ENCODE results near the gene SMC6.

SMC6 gene

GRCh38 chr2:17795309-17795708 is 41.7 kb upstream of the SMC6 start:
- TF ChIP-seq, protein P1, sequence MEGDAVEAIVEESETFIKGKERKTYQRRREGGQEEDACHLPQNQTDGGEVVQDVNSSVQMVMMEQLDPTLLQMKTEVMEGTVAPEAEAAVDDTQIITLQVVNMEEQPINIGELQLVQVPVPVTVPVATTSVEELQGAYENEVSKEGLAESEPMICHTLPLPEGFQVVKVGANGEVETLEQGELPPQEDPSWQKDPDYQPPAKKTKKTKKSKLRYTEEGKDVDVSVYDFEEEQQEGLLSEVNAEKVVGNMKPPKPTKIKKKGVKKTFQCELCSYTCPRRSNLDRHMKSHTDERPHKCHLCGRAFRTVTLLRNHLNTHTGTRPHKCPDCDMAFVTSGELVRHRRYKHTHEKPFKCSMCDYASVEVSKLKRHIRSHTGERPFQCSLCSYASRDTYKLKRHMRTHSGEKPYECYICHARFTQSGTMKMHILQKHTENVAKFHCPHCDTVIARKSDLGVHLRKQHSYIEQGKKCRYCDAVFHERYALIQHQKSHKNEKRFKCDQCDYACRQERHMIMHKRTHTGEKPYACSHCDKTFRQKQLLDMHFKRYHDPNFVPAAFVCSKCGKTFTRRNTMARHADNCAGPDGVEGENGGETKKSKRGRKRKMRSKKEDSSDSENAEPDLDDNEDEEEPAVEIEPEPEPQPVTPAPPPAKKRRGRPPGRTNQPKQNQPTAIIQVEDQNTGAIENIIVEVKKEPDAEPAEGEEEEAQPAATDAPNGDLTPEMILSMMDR (IDR thresholded peaks at IDR 0.05; ENCODE audit: low read depth, low read length, missing control alignments), result no peak
- no peak for DNase-seq (ENCODE audit: extremely low read depth, low read depth)
- no peak overlapping the region for H3K4me3 ChIP-seq (replicated peaks; ENCODE audit: low read depth, low read length)

DNA sequence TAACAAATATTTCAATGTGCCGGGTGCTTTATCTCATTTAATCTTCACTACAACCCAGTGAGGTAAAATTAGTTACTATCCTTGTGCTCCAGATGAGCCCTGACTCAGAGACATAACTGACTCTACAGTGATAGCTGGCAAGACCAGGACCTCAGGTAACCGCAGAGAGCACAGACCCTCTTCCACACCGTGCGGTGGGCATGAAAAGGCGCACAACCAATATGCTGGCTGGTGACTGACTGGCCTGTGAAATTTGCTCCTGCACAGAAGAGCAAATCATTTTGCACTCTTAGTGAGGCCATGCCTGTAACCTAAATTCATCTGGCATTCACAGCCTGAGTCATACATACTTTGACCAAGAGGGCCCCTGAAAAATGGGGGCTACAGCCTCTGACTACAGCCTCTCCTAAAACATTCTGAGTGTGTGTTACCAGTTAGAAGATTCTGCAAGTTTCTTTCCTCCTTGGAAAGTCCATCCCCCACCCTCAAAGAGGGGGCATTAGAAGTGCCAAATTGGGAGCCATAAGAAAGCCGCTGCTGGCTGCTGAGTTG is 40.3 kb upstream of the SMC6 start:
- TF ChIP-seq, protein P1 (IDR thresholded peaks at IDR 0.05; ENCODE audit: low read depth, low read length, missing control alignments), result no peak
- no peak overlapping the region for H3K4me3 ChIP-seq (replicated peaks; ENCODE audit: low read depth, low read length)

GRCh38 chr2:17793296-17793695 is 39.7 kb upstream of the SMC6 start:
- DNase-seq (ENCODE audit: extremely low read depth, low read depth), result no peak
- H3K4me3 ChIP-seq (replicated peaks; ENCODE audit: low read depth, low read length), result no peak overlapping the region
- TF ChIP-seq, protein P1 (IDR thresholded peaks at IDR 0.05; ENCODE audit: low read depth, low read length, missing control alignments), result no peak

More for the DNA sequence above, 40.3 kb upstream of the SMC6 start:
- DNase-seq (ENCODE audit: extremely low read depth, low read depth), result no peak

DNA sequence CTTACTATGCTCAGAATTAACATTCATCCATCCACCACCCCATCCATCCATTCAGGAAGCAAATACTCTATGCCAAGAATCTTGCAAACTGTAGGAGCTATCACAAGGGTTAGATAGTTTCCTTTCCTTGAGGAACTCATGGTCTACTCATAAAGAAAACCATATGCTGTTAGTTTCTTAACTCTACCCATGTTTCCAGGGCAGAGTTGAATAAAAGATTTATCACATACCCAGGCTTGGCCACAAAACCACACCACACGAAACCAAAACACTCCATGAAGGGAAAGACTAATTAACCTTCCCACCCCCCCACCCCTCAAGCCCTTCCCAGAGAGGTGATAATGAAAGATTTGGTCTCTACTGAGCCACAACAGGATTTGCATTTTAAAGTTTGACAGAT is 38.9 kb upstream of the SMC6 start:
- TF ChIP-seq, protein P1 (IDR thresholded peaks at IDR 0.05; ENCODE audit: low read depth, low read length, missing control alignments), result no peak
- DNase-seq (ENCODE audit: extremely low read depth, low read depth), result no peak
- no peak overlapping the region for H3K4me3 ChIP-seq (replicated peaks; ENCODE audit: low read depth, low read length)

DNA sequence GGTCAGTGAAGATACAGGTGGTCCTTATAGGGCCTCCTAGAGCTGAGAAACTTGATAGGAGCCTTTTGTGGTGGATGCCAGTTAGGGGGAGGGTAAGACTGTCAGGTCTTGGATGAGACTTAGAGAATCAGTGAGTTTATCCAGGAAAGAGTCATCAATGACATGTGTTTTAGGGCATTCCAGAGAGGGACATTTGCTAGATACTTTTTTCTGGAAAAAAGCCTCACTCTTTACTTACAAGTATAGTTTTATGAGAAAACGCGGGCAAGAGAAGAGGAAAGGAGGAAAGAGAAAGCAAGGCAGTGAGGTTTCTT is 38.2 kb upstream of the SMC6 start:
- no peak overlapping the region for H3K4me3 ChIP-seq (replicated peaks; ENCODE audit: low read depth, low read length)
- TF ChIP-seq, protein P1 (IDR thresholded peaks at IDR 0.05; ENCODE audit: low read depth, low read length, missing control alignments), result no peak
- no peak for DNase-seq (ENCODE audit: extremely low read depth, low read depth)

- DNase-seq (ENCODE audit: extremely low read depth, low read depth), result peak; percentile 77
- TF ChIP-seq, protein P1 (IDR thresholded peaks at IDR 0.05; ENCODE audit: low read depth, low read length, missing control alignments), result no peak
Measured at GRCh38 chr2:17791121-17791816, 37.7 kb upstream of the SMC6 start.

DNA sequence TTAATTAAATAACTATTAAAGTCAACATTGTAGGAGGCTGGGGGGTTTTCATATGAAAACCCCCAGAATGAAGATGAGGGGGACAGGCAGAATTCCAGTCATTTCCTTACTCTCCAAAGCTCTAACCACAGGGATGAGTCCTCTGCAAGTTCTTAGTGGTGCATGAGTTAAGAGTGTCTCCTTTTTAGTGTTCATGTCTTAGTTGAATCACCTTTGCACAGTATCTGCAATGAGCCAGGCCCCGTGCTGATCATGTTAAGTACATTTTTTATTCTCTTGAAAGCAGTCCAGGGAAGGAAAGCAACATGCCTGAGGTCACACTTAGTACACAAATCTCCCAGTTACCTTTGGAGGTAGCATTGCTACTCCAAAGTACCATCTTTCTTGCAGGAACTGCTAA is 36.9 kb upstream of the SMC6 start:
- DNase-seq (ENCODE audit: extremely low read depth, low read depth), result no peak
- TF ChIP-seq, protein P1 (IDR thresholded peaks at IDR 0.05; ENCODE audit: low read depth, low read length, missing control alignments), result no peak

More at GRCh38 chr2:17791121-17791816, 37.7 kb upstream of the SMC6 start:
- H3K4me3 ChIP-seq (replicated peaks; ENCODE audit: low read depth, low read length), result no peak overlapping the region

More for the DNA sequence above, 36.9 kb upstream of the SMC6 start:
- H3K4me3 ChIP-seq (replicated peaks; ENCODE audit: low read depth, low read length), result no peak overlapping the region

Measured in HFF-Myc (cell line).